H1 (cell line): ENCODE data around the gene DPP3. TPM values are rescaled to one million over a fixed set of nuclear protein-coding genes. Genes with fewer than 3 reads are reported as not detected.

Experiments used
- ASH2L ChIP-seq: fragments of 200-600, 300-600 bp; sonication (generic); IDR thresholded peaks from one replicate; pipeline ENCODE4 v1.7.1; 2017; ENCODE audit warnings: low read length
- ATF2 ChIP-seq: IDR thresholded peaks from 2 replicates; pipeline ENCODE4 v1.6.1; 2012; ENCODE audit warnings: low read length, inconsistent platforms
- ATF3 ChIP-seq: IDR thresholded peaks from 2 replicates; pipeline ENCODE4 v1.6.1; 2011; ENCODE audit warnings: low read depth, mild to moderate bottlenecking, low read length; ENCODE audit not compliant: insufficient read depth
- CHD7 ChIP-seq: fragments of 300-600 bp; sonication (generic); IDR thresholded peaks from 2 replicates; pipeline ENCODE4 v1.7.1; 2012; ENCODE audit warnings: low read length, moderate library complexity, mild to moderate bottlenecking, inconsistent platforms; ENCODE audit not compliant: insufficient replicate concordance
- FOSL1 ChIP-seq: IDR thresholded peaks from 2 replicates; pipeline ENCODE4 v1.6.1; 2011; ENCODE audit warnings: mild to moderate bottlenecking, low read depth, low read length, moderate library complexity; ENCODE audit not compliant: insufficient read depth
- GABPA ChIP-seq: IDR thresholded peaks from 2 replicates; pipeline ENCODE4 v1.6.1; 2011; ENCODE audit warnings: mild to moderate bottlenecking, low read length, moderate library complexity, borderline replicate concordance; ENCODE audit not compliant: insufficient read depth
- GTF2F1 ChIP-seq: IDR thresholded peaks from 2 replicates; pipeline ENCODE4 v1.6.1; 2012; ENCODE audit warnings: low read depth, low read length, improper control_type of control experiment, borderline replicate concordance
- JUN ChIP-seq: IDR thresholded peaks from 2 replicates; pipeline ENCODE4 v1.6.1; 2011; ENCODE audit warnings: low read depth, mild to moderate bottlenecking, improper control_type of control experiment, low read length
- TAF7 ChIP-seq: optimal IDR thresholded peaks from 2 replicates; pipeline ENCODE3; 2011; ENCODE audit warnings: low read depth, mild to moderate bottlenecking, inconsistent platforms, low read length, moderate library complexity, borderline replicate concordance
- polyA plus RNA-seq, 7 experiments: library from polyadenylated mRNA; depleted of rRNA in 3 of 7; stranded (reverse) in 5 of 7; unstranded in 2 of 7; fragments of >200 nt in 5 of 7; fragments of 200-250 nt in 2 of 7; gene quantifications; 1 replicate in 5 of 7; 2 replicates in 1 of 7; 4 replicates in 1 of 7; pipeline versions ENCODE4 v1.2.1 to v1.2.3, GENCODE V29; 2011 to 2013; ENCODE audit warnings: missing spikeins in 2 of 7, mixed read lengths in 2 of 7
- total RNA-seq: library from RNA; stranded (reverse); fragmentation: NEBNext Ultra II Directional; extraction: Animal tissue kit (Norgen Biotek cat#: 25700); gene quantifications from 2 replicates; pipeline ENCODE4 v1.2.1, GENCODE V29; 2021

Gene DPP3
- total and polyA plus RNA-seq, 2 of the 8 experiments (the other 6 are each of a cell fraction or from before 2014, with no cell fraction given), result 75.1 to 82.7 TPM

- no peak for TF ChIP-seq CHD7
- no peak for TF ChIP-seq JUN
- no peak for TF ChIP-seq TAF7
- no peak for TF ChIP-seq FOSL1
- TF ChIP-seq ATF3, result no peak
- TF ChIP-seq GTF2F1, result no peak
- no peak for TF ChIP-seq ATF2
- no peak for TF ChIP-seq GABPA
- TF ChIP-seq ASH2L, result no peak
These were observed 43.4 kb downstream of the DPP3 start (continued) for GRCh38 chr11:66523611-66524010.
